TTC549 (cell line): Measurements from ENCODE around the gene GOLGA8T.
"Not testable (repeated sequence)": the region's sequence is repeated elsewhere in the genome, so short reads cannot be mapped to it uniquely, and the experiment has no call there.

Source experiments
- FAIRE-seq: peaks from 2 replicates; lab custom pipeline; 2012; peaks lifted over from hg19 to GRCh38; lab: Jason Lieb, UNC

Gene GOLGA8T, protein sequence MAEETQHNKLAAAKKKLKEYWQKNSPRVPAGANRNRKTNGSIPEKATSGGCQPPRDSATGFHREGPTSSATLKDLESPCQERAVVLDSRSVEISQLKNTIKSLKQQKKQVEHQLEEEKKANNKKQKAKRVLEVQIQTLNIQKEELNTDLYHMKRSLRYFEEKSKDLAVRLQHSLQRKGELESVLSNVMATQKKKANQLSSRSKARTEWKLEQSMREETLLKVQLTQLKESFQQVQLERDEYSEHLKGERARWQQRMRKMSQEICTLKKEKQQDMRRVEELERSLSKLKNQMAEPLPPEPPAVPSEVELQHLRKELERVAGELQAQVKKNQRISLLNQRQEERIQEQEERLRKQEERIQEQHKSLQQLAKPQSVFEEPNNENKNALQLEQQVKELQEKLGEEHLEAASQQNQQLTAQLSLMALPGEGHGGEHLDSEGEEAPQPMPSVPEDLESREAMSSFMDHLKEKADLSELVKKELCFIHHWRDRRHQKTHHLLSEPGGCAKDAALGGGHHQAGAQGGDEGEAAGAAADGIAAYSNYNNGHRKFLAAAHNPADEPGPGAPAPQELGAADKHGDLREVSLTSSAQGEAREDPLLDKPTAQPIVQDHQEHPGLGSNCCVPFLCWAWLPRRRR

DNA sequence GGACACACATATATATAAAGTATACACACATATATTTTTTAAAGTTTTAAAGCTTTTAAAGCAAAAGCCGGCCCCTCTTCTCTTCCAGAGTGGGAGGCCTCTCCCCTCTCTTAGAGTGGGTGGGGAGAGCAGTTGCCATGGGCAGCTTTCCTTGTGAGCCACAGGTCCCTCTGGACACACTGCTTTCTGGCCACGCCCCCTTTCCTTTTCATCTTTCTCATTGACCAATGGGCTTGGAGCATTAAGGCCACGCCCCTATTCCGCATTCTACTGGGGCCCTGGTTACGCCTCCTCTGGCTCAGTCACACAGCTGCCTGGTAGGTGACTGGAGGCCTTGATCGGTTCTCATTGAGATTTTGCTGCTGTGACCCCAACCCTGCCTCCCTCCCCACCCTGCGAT is at the start of gene GOLGA8T:
GOLGA8T (plus strand) TSS at position 301 of the 400 bp plus-strand sequence; CDS start at position 399, 98 bp downstream.
- FAIRE-seq, result not testable (repeated sequence)

DNA sequence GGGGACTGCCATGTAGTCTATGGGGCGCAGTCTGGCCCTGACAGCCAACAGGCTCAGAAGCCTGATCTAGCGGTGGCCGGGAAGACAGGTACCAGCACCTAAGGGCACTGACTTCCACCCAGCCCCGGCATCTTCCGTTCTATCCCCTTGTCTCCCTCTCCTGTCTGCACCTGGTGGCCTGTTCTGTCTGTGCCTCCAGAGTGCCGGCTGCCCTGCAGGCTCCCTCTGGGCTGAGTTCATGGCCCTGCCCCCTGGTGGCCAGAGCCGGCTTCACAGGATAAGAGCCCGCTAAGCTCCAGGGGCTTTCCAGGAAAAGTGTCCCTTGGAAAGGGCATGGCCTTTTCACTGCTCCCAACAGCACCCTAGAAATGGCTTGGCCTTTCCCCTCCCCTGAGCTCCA is 37.0 kb upstream of the GOLGA8T start:
- not testable (repeated sequence) for FAIRE-seq

DNA sequence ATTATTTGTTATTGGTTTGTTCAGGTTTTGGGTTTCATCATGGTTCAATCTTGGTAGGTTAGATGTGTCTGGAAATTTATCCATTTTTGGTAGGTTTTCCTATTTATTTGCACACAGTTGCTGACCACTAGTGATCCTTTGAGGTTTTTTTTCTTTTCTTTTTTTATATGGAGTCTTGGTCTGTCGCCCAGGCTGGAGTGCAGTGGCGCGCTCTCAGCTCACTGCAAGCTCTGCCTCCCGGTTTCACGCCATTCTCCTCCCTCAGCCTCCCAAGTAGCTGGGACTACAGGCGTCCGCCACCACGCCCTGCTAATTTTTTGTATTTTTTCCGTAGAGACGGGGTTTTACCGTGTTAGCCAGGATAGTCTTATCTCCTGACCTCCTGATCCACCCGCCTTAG is 32.0 kb upstream of the GOLGA8T start:
- FAIRE-seq, result not testable (repeated sequence)

DNA sequence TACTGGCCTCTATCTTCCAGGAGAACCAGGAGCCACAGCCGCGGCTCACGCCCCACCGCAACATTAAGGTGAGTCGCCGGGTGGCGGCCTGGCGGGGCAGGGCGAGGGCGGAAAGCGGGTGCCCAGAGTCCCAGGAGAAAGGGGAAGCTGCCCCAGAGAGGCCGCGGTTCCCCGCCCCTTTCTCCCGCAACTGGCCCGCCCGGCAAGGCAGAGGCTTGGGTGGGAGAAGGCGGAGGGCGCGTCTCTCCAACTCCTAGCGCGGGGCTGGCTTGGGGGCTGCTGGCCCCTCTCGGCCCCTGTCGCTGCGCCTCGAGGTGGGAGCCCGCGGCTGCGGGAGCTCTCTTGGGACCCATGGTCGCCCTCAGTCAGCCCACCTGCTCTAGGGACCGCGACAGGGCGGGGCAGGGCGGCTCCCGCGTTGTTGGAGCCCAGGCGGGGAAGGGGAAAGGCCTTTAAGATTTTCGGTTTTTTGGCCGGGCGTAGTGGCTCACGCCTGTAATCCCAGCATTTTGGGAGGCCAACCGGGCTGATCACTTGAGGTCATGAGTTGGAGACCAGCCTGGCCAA is 30.8 kb upstream of the GOLGA8T start:
- FAIRE-seq, result not testable (repeated sequence)

DNA sequence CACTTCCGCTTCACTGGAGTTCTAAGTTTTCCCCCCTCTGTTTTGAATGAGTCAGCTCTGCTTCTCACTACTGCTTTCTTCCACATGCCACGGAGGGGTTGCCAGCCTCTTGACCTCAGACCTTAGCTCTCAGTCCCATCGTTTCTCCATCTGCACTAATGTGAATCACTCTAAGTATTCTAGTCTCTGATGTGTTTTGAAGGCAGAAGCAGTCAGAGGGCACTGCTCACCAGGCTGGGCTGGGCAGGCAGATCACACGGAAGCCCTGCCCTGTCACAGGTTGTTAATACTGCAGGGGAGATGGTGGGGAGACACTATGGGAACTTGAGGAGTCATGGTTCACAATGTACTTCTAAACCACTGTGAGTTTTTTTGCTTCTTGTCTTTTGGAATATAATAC is 24.3 kb upstream of the GOLGA8T start:
- not testable (repeated sequence) for FAIRE-seq

DNA sequence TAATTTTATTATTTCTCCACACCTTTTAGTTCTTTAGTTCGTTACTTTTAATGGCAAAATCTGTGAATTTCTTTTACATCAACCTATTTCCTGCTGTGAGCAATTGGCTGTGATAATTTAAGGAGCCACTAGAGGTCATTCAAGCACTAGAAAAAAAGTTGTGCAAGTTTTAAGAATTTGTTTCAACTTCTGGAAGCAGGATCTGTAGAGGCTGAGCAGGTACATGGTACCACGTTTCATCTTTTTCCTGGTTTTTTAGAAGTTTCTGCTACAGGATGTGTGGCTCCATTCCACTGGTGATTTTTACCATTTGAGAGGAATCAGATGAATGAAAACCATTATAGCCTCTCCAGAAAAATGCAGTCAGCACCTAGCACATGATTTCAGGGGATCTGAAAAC is 4.8 kb upstream of the GOLGA8T start:
- not testable (repeated sequence) for FAIRE-seq

DNA sequence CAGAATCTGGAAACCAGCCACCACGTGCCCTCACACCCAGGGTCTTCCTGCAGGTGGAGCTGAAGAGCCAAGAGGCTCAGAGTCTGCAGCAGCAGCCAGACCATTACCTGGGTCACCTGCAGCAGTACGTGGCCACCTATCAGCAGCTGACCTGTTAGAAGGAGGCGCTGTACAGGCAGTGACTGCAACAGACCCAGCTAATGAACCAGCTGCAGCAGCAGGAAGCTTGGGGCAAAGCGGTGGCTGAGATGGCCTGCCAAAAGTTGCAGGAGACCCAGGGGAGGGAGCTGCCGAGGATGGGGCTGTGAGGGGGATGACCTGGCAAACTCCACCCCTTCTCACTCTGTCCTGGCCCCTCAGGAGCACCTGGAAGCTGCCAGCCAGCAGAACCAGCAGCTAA is 8.4 kb downstream of the GOLGA8T start:
- not testable (repeated sequence) for FAIRE-seq

DNA sequence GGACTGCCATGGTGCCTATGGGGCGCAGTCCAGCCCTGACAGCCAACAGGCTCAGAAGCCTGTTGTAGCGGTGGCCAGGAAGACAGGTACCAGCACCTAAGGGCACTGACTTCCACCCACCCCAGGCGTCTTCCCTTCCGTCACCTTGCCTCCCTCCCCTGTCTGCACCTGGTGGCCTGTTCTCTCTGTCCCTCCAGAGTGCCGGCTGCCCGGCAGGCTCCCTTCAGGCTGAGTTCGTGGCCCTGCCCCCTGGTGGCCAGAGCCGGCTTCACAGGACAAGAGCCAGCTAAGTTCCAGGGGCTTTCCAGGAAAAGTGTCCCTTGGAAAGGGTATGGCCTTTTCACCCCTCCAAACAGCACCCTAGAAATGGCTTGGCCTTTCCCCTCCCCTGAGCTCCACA is 15.0 kb downstream of the GOLGA8T start:
- not testable (repeated sequence) for FAIRE-seq

DNA sequence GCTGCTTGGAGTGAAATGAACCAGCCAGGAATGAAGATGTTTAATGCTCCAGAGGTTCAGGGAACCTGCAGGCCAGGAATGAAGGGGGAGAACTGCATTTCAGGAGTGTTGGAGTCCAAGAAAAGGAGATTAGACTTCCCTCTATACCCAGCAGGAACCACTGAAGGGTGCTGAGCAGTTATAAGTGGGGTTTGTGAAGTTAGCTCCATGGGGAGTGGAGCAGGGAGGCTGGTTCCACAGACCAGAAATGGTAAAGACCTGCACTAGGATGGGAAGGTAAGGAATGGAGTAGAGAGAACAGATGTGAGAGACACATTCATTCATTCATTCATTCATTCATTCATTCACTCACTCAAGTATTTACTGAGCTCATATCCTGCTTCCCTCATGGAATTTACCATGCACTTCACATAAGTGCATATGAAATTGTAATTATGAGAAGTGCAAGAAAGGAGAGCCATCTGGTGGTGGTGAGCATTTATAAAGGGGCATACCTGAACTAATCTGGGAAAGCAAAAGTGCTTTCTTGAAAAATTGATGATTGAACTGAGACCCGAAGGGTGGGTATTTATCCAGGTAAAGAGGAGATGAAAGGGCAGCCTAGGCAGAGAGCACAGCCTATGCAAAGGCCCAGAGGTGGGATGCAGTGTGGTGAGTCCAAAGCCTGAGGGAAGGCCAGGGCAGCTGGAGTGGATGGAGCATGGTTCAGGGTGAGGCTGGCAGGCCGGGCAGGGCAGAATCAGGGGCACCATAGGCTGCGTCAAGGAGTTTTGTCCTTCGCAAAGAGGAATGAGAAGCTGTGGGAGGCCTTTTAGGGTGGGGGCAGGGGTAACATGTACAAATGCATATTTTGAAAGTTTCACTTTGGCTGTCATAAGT is 27.9 kb downstream of the GOLGA8T start:
- not testable (repeated sequence) for FAIRE-seq

DNA sequence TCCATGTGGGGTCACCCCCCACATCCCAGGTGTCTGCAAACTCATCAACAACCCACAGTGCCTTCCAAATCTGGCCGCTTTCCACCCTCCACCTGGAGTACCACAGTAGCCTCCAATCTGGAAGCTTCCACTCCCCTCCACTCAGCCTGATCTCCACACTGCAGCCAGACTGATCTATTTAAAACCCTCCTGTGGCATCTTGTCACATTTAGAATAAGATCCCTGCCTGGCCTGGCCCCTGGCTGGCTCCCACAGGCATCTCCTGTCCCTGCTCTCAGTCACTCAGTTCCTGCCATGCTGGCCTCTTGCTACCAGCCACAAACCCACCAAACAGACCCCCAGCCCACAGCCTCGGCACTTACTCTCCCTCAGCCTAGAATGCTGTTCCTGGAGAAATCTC is 28.9 kb downstream of the GOLGA8T start:
- not testable (repeated sequence) for FAIRE-seq

DNA sequence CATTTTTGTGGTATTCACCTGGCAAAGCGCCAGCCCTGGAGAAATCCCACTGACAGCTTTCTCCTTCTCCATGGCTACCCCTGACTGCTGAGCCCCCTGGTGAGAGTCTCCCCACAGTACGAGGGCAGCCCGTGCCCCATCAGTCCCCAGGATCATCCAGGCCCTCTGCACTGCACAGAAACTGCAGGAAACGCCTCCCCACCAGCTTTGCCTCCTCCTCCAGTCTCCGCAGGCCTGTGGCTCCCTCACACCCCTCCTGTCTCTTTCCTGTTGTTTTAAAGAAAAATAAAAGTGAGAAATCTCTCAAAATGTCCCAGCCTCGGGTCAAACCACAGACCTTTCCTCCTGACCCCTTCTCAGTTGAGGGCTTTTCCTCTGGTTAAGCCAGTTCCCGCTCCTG is 29.4 kb downstream of the GOLGA8T start:
- FAIRE-seq, result not testable (repeated sequence)

DNA sequence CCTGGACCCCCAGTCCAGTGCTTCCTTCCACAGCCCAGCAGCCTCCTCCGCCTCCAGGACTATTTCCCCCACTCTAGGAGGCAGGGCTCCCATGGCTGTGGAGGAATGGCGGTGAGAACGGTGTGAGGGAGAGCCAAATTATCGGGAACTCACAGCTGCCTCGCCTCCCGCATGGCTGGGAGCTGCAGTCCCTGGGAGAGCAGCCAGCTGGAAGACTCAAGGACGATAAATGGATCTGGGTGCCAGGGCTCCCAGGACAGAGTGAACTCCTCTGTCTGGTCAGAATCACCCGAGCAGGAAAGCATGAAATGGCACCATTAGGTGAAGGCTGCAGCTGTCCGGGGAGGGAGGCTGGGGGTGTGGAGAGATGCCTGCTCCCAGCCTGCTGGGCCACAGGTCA is 32.6 kb downstream of the GOLGA8T start:
- FAIRE-seq, result not testable (repeated sequence)

DNA sequence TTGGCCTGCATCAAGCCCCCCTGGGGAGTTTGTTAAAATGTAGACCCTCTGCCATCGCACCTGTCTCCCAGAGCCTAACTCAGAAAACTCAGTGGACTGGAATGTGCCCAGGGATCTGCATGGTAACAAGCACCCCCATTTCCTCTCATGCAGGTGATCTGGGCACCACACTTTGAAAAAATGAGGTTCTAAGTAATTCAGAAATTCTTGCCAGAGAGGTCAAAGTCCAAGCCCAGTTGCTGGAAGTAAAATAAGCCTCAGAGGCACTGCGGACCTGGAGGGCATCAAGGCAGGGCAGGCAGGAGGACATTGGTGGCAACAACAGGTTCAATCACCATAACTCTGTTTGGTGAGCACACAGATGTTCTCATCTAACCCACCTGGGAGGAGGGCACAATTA is 33.0 kb downstream of the GOLGA8T start:
- FAIRE-seq, result not testable (repeated sequence)

DNA sequence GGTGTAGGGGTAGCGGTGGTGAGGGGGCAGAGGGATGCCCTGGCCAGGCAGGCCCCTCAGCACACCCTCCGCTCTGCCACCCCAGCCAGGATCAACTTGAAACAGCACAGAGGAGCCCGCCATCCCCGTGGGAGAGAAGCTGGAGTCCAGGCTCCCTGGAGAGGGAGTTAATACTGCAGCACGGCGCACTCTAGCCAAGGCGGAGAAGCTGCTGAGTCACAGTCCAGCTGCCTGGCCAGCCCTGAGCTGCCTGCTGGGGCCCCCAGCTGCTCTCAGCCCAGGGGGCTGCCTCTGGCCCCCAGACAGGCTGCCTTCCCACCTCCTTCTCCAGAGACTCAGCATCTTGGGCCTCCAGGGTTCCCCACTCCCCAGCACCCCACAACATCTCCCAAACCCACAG is 36.6 kb downstream of the GOLGA8T start:
- not testable (repeated sequence) for FAIRE-seq

DNA sequence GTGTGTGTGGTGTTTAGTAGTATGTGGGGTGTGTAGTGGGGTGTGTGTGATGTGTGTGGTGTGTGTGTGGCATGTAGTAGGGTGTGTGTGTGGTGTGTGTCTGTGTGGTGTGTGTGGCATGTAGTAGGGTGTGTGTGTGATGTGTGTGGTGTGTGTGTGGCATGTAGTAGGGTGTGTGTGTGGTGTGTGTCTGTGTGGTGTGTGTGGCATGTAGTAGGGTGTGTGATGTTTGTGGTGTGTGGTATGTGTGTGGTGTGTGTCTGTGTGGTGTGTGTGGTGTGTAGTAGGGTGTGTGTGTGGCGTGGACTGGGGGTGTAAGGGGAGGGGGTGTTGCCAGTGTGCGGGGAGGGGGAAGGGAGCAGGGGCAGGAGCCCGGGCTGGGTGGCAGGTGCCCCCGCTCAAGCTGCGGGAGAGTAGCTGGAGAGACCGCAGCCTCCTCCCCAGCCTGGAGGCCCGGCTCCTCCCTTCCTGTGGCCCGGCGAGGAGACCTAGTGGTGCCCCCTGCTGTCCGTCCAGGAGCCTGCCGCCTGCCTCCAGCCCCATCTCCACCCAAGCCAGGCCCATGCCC is 38.3 kb downstream of the GOLGA8T start:
- not testable (repeated sequence) for FAIRE-seq

DNA sequence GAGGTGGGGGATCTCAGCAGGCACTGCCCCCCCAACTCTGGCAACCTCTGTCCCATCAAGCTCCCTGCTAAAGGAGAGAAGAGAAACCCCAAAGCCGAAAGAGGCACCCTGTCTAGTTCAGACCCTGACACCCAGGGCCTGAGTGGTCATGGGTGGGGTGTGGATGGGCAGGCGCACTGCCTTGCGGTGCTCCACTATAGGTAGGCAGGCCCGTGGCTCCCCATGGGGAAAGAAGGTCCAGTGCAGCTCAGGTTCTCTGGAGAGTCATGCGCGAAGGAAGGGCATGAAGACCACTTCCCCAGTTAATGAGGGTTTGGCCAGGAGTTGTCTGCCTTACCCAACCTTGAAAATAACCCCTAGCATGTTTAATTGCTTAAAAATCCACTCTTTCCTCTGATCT is 40.4 kb downstream of the GOLGA8T start:
- not testable (repeated sequence) for FAIRE-seq

DNA sequence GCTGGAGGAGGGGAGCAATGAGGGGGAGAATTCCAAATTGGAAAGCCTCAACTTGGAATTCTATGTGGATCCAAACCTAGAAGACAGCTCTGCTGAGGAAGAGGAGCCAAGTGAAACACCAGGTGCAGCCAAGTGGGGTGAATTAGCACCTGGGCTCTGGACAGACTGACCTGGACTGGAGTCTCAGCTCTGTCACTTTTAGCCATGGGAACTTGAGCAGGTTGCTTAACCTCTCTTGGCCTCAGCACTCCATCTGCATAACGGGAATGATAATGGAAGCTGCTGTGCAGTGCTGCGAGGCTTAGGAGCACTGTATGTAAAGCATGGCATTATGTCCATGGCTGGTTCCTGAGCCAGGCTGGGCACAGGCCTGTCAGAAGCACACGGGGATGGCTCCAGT is 41.8 kb downstream of the GOLGA8T start:
- FAIRE-seq, result not testable (repeated sequence)

DNA sequence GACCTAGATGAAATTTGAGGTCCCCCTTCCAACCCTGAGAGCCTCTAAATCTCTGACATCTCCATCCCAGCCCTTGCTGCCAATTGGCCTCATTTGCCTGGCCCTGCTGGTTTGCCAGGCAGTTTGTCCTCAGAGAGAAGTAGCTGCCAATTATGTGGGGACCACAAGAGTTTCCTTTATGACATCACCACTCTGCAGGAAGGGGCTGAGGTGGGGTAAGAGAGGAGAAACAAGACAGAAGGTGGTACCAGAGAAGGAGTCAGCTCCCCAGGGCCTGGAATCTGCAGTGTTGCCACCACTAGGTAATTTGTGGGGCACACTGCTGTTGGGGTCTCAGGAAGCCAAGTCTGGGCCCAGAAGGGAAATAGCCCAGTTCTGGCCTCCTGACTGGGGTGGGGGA is 45.0 kb downstream of the GOLGA8T start:
- FAIRE-seq, result not testable (repeated sequence)

DNA sequence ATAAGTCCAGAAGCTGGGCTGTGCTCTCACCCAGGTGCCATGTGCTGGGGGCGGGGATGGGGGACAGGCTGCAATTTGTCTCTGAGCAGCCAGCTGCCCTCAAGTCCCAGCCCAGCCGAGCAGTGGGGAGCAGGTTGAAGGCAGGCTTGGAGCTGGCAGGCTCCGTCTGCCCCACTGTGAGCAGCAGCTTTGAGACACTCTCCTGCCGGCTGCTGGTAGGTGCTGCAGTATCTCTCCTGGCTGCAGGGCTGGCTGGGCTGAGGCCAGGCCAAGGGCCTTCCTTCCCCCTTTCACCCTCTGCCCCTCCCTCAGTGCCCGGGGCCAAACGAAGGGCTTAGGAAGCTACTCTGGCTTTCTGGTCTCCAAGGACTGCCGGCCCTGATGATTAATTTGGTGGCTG is 50.6 kb downstream of the GOLGA8T start:
- FAIRE-seq, result not testable (repeated sequence)

DNA sequence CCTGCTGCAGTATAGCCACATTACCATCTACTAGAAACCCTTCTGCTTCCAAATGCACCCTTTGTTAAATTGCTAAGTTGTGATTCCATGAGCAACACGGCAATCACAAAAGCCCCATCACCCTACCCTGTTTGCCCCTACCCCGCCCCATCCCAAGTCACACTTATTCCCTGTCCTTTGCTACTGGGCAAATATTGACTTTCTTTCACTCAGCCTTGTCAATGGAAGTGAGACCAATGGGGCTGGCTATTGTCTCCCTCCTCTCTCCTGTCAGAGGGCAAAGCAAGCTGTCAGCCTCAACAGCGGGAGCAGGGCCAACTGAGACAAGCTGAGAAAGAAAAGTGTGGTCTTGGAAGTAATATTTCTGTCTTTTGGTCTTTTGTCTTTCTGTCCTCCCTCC is 52.6 kb downstream of the GOLGA8T start:
- FAIRE-seq, result not testable (repeated sequence)

DNA sequence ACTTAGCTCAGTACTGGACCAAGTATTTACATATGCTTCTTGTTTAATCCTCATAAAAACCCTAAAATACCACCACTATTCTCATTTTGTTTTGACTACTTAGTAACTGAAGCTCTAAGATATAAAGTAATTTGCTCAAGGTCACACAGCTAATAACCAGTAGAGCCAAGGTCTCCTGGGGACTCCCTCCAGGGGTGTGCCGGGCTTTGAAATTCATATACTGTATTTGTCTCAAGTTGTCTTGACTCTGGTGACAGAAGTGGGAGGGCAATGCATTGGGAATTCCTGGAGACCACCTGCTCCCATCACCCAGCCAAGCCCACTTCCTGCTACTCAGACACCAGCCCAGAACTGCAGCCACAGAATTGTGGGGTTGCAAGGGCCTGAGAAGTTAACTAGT is 54.9 kb downstream of the GOLGA8T start:
- not testable (repeated sequence) for FAIRE-seq

DNA sequence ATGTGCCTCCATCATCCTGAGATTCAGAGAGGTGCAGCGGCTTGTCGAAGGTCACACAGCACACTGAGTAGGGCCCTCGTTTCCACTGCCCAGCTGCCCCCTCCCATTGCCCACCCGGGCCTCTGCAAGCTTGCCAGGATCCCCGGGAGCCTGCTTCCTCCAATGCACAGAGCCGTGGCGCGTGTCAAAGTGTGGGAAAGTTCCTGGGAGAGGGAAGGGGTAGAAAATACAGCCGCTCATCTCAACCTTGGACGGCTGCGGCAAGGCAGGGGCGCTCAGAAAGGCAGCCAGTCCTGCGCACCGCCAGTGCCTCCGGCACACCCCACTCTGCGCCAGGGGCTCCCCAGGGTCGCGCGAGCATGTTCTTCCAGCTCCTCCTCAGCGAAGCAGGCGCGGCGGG is 56.3 kb downstream of the GOLGA8T start:
- not testable (repeated sequence) for FAIRE-seq
